WTC11 (cell line): ENCODE results near the gene ANKS3. TPM values are rescaled to one million over a fixed set of nuclear protein-coding genes. Genes with fewer than 3 reads are reported as not detected.

Experiments
- ATAC-seq: fragments of 200-7000 bp; cut with Tn5 transposase; 2 replicates; pipeline ENCODE4 v1.10.0; 2021; ENCODE audit warnings: mild to moderate bottlenecking, moderate library complexity
- CTCF ChIA-PET: fragments of 300-600 bp; sonication (Branson Sonifier 250); formaldehyde crosslinking; loops from one replicate; lab custom pipeline; 2021; ENCODE audit warnings: antibody characterized with exemption; lab: Charles Lee
- POLR2A ChIA-PET: fragments of 350-600 bp; sonication (Branson Sonifier 250); formaldehyde crosslinking; loops from one replicate; lab custom pipeline; 2021; ENCODE audit warnings: antibody characterized with exemption; lab: Charles Lee
- DNase-seq: peaks from one replicate; pipeline ENCODE4 v3.0.0; 2021; ENCODE audit warnings: low spot score
- H3K27ac Mint-ChIP-seq: 2 replicates; pipeline ENCODE4 v1.8.0; 2021; ENCODE audit warnings: mixed read lengths
- H3K27me3 Mint-ChIP-seq: 2 replicates; pipeline ENCODE4 v1.8.0; 2021; ENCODE audit warnings: low read depth, mild to moderate bottlenecking, moderate library complexity, mixed read lengths
- H3K36me3 Mint-ChIP-seq: 2 replicates; pipeline ENCODE4 v1.8.0; 2021; ENCODE audit warnings: mixed read lengths
- H3K4me1 Mint-ChIP-seq: 2 replicates; pipeline ENCODE4 v1.8.0; 2022; ENCODE audit warnings: mixed read lengths
- H3K4me3 Mint-ChIP-seq: 2 replicates; pipeline ENCODE4 v1.8.0; 2021; ENCODE audit warnings: mild to moderate bottlenecking, moderate library complexity, mixed read lengths
- H3K9me3 Mint-ChIP-seq: 2 replicates; pipeline ENCODE4 v1.8.0; 2021; ENCODE audit warnings: mixed read lengths
- CBFB ChIP-seq: sonication (generic); formaldehyde crosslinking; IDR thresholded peaks from 2 replicates; pipeline ENCODE4 v1.8.1; 2022; ENCODE audit warnings: mild to moderate bottlenecking, low read depth, missing genetic modification reagents
- CREB1 ChIP-seq: sonication (generic); formaldehyde crosslinking; IDR thresholded peaks from 2 replicates; pipeline ENCODE4 v1.8.0; 2023; ENCODE audit warnings: mild to moderate bottlenecking, missing genetic modification reagents
- ESRRA ChIP-seq: sonication (generic); formaldehyde crosslinking; IDR thresholded peaks from 2 replicates; pipeline ENCODE4 v1.8.1; 2022; ENCODE audit warnings: mild to moderate bottlenecking, missing genetic modification reagents, borderline replicate concordance
- FOXJ3 ChIP-seq: sonication (generic); formaldehyde crosslinking; IDR thresholded peaks from 2 replicates; pipeline ENCODE4 v1.9.0; 2021; ENCODE audit warnings: missing genetic modification reagents, mild to moderate bottlenecking, borderline replicate concordance
- FOXK1 ChIP-seq: sonication (generic); formaldehyde crosslinking; IDR thresholded peaks from 2 replicates; pipeline ENCODE4 v1.8.0; 2022; ENCODE audit warnings: mild to moderate bottlenecking, moderate library complexity, missing genetic modification reagents
- GRHL2 ChIP-seq: fragments of 250-450 bp; sonication (Bioruptor Pico); IDR thresholded peaks from 2 replicates; pipeline ENCODE4 v1.8.0; 2022; ENCODE audit warnings: mild to moderate bottlenecking, moderate library complexity; ENCODE audit not compliant: insufficient replicate concordance, severe bottlenecking
- NFATC4 ChIP-seq: fragments of 250-450 bp; sonication (Bioruptor Pico); IDR thresholded peaks from 2 replicates; pipeline ENCODE4 v1.9.0; 2021; ENCODE audit warnings: mild to moderate bottlenecking
- NFE2L1 ChIP-seq: sonication (generic); formaldehyde crosslinking; IDR thresholded peaks from 2 replicates; pipeline ENCODE4 v1.8.1; 2023; ENCODE audit warnings: missing genetic modification reagents
- NR2C2 ChIP-seq: sonication (generic); formaldehyde crosslinking; IDR thresholded peaks from 2 replicates; pipeline ENCODE4 v1.8.0; 2022; ENCODE audit warnings: mild to moderate bottlenecking, missing genetic modification reagents
- OVOL2 ChIP-seq: fragments of 250-450 bp; sonication (Bioruptor Pico); IDR thresholded peaks from 2 replicates; pipeline ENCODE4 v1.9.0; 2021; ENCODE audit warnings: mild to moderate bottlenecking, borderline replicate concordance
- RELA ChIP-seq: sonication (generic); formaldehyde crosslinking; IDR thresholded peaks from 2 replicates; pipeline ENCODE4 v1.8.1; 2022; ENCODE audit warnings: missing genetic modification reagents, mild to moderate bottlenecking, borderline replicate concordance
- RORB ChIP-seq: fragments of 250-450 bp; sonication (Bioruptor Pico); IDR thresholded peaks from 2 replicates; pipeline ENCODE4 v1.9.0; 2021; ENCODE audit warnings: mild to moderate bottlenecking
- TCF7 ChIP-seq: sonication (generic); formaldehyde crosslinking; IDR thresholded peaks from 2 replicates; pipeline ENCODE4 v1.8.0; 2022; ENCODE audit warnings: mild to moderate bottlenecking, low read depth, missing genetic modification reagents, moderate library complexity
- TP53 ChIP-seq: sonication (generic); formaldehyde crosslinking; IDR thresholded peaks from 2 replicates; pipeline ENCODE4 v1.8.1; 2023; ENCODE audit warnings: mild to moderate bottlenecking, missing genetic modification reagents
- ZMAT4 ChIP-seq: fragments of 250-450 bp; sonication (Bioruptor Pico); IDR thresholded peaks from 2 replicates; pipeline ENCODE4 v1.9.0; 2021; ENCODE audit warnings: mild to moderate bottlenecking
- ZNF219 ChIP-seq: sonication (generic); formaldehyde crosslinking; IDR thresholded peaks from 2 replicates; pipeline ENCODE4 v1.8.0; 2023; ENCODE audit warnings: missing genetic modification reagents, mild to moderate bottlenecking, borderline replicate concordance
- ZNF396 ChIP-seq: fragments of 250-450 bp; sonication (Bioruptor Pico); IDR thresholded peaks from 2 replicates; pipeline ENCODE4 v1.8.0; 2021; ENCODE audit warnings: mild to moderate bottlenecking, moderate library complexity, borderline replicate concordance
- ZNF416 ChIP-seq: fragments of 250-450 bp; sonication (Bioruptor Pico); IDR thresholded peaks from 2 replicates; pipeline ENCODE4 v1.9.0; 2021; ENCODE audit warnings: mild to moderate bottlenecking, inconsistent platforms
- ZNF671 ChIP-seq: fragments of 250-450 bp; sonication (Bioruptor Pico); IDR thresholded peaks from 2 replicates; pipeline ENCODE4 v1.8.0; 2021; ENCODE audit warnings: mild to moderate bottlenecking
- total RNA-seq: library from RNA; stranded (reverse); gene quantifications from 3 replicates; pipeline ENCODE4 v1.2.3, GENCODE V29; 2021
- TF ChIP-seq, protein P1 (sequence below): sonication (generic); formaldehyde crosslinking; IDR thresholded peaks from 2 replicates; pipeline ENCODE4 v1.8.1; 2023; ENCODE audit warnings: mild to moderate bottlenecking, missing genetic modification reagents
- TF ChIP-seq, protein P2 (sequence below): sonication (generic); formaldehyde crosslinking; IDR thresholded peaks from 2 replicates; pipeline ENCODE4 v1.8.0; 2022; ENCODE audit warnings: mild to moderate bottlenecking, missing genetic modification reagents
- TF ChIP-seq, protein P3 (sequence below): sonication (generic); formaldehyde crosslinking; IDR thresholded peaks from 2 replicates; pipeline ENCODE4 v1.8.1; 2023; ENCODE audit warnings: mild to moderate bottlenecking, moderate library complexity, missing genetic modification reagents

Gene ANKS3
- total RNA-seq, 1 experiment from 2014 or later, result 35.6 TPM

GRCh38 chr16:4685776-4686496 lies 48.1 kb downstream of the ANKS3 start:
- ATAC-seq (no peak), DNase-seq (no peak)
- no peak for TF ChIP-seq GRHL2 (CRISPR knock-in tag)
- TF ChIP-seq RORB, result no peak
- TF ChIP-seq ZMAT4 (CRISPR knock-in tag), result no peak
- no peak for TF ChIP-seq NFE2L1 (CRISPR knock-in tag)
- no peak for TF ChIP-seq ESRRA (CRISPR knock-in tag)
- no peak for TF ChIP-seq CBFB
- TF ChIP-seq CREB1 (CRISPR knock-in tag), result no peak
- no peak for TF ChIP-seq ZNF416 (CRISPR knock-in tag)
- TF ChIP-seq NR2C2, result no peak
- TF ChIP-seq TCF7 (CRISPR knock-in tag), result no peak
- TF ChIP-seq, protein P1, sequence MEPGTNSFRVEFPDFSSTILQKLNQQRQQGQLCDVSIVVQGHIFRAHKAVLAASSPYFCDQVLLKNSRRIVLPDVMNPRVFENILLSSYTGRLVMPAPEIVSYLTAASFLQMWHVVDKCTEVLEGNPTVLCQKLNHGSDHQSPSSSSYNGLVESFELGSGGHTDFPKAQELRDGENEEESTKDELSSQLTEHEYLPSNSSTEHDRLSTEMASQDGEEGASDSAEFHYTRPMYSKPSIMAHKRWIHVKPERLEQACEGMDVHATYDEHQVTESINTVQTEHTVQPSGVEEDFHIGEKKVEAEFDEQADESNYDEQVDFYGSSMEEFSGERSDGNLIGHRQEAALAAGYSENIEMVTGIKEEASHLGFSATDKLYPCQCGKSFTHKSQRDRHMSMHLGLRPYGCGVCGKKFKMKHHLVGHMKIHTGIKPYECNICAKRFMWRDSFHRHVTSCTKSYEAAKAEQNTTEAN, result no peak
- no peak for TF ChIP-seq FOXK1 (CRISPR knock-in tag)
- no peak for TF ChIP-seq OVOL2 (CRISPR knock-in tag)
- no peak for TF ChIP-seq FOXJ3 (CRISPR knock-in tag)
- TF ChIP-seq ZNF219 (CRISPR knock-in tag), result no peak
- TF ChIP-seq RELA, result no peak
- TF ChIP-seq ZNF671, result no peak
- TF ChIP-seq NFATC4 (CRISPR knock-in tag), result no peak
- TF ChIP-seq, protein P2, sequence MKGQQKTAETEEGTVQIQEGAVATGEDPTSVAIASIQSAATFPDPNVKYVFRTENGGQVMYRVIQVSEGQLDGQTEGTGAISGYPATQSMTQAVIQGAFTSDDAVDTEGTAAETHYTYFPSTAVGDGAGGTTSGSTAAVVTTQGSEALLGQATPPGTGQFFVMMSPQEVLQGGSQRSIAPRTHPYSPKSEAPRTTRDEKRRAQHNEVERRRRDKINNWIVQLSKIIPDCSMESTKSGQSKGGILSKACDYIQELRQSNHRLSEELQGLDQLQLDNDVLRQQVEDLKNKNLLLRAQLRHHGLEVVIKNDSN (CRISPR knock-in tag), result no peak
- ChIA-PET POLR2A (no interaction called here), CTCF (interaction anchor here (0.5 kb wide), 1 partner anchor 46 kb away, joined by 3 read pairs; no protein-coding TSS in a partner anchor)
- H3K4me3 Mint-ChIP-seq, result no peak overlapping the region
- H3K4me1 Mint-ChIP-seq, result no peaks in the 10 kb centered on the region
- no peaks in the 10 kb centered on the region for H3K9me3 Mint-ChIP-seq
- H3K36me3 Mint-ChIP-seq, result peaks cover 9% of the 10 kb centered on the region
- H3K27ac Mint-ChIP-seq, result no peak overlapping the region
- H3K27me3 Mint-ChIP-seq, result no peaks in the 10 kb centered on the region

DNA sequence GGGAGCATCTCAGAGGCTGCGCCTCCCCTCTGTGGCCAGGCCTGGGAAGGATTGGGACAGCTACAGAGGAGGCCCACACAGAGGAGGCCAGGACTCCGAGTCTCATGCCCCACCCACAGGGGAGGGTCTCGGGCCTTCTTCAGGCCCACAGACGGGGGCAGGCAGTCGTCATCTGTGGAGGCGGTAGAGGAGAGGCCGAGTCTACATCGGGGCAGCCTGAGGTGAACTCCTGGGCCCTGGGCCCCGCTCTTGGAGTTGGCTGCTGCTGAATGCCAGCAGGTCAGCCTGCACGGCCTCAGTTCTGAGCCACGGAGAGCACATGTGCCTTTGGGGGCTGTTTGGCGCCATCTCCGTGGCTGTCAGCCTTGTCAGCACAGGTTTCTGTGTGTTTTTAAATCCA lies 48.8 kb downstream of the ANKS3 start:
- H3K4me3 Mint-ChIP-seq, result no peak overlapping the region
- ATAC-seq (no peak), DNase-seq (no peak)
- TF ChIP-seq TP53 (CRISPR knock-in tag) (no peak), ZNF396 (CRISPR knock-in tag) (no peak), FOXJ3 (CRISPR knock-in tag) (no peak)
- TF ChIP-seq, protein P3, sequence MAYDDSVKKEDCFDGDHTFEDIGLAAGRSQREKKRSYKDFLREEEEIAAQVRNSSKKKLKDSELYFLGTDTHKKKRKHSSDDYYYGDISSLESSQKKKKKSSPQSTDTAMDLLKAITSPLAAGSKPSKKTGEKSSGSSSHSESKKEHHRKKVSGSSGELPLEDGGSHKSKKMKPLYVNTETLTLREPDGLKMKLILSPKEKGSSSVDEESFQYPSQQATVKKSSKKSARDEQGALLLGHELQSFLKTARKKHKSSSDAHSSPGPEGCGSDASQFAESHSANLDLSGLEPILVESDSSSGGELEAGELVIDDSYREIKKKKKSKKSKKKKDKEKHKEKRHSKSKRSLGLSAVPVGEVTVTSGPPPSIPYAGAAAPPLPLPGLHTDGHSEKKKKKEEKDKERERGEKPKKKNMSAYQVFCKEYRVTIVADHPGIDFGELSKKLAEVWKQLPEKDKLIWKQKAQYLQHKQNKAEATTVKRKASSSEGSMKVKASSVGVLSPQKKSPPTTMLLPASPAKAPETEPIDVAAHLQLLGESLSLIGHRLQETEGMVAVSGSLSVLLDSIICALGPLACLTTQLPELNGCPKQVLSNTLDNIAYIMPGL (CRISPR knock-in tag), result no peak
- 0 out of 2 replicates have a peak overlapping the region, but pooled peaks have one; percentile 49 for H3K27ac Mint-ChIP-seq
- ChIA-PET POLR2A (no interaction called here), CTCF (interaction anchor here (1.7 kb wide), 1 partner anchor 61 kb away, joined by 3 read pairs; the partner anchor contains the start of gene MGRN1)
- H3K27me3 Mint-ChIP-seq, result no peaks in the 10 kb centered on the region
- no peaks in the 10 kb centered on the region for H3K9me3 Mint-ChIP-seq
- H3K36me3 Mint-ChIP-seq, result peaks cover 9% of the 10 kb centered on the region
- H3K4me1 Mint-ChIP-seq, result no peaks in the 10 kb centered on the region
